Adrenal gland (tissue), 12 donors: Measurements from ENCODE around the gene XCL1. TPM values are rescaled to one million over a fixed set of nuclear protein-coding genes. Genes with fewer than 3 reads are reported as not detected.
"Not testable (repeated sequence)": the region's sequence is repeated elsewhere in the genome, so short reads cannot be mapped to it uniquely, and the experiment has no call there.

Source experiments
- DNase-seq, 7 donors: peaks; one replicate each; pipeline ENCODE4 v3.0.0-alpha.2; 2019 to 2020
- H3K27ac ChIP-seq, 5 donors: fragments of 200-600 bp; sonication (generic) in 4 of 5; 1 replicate in 3 of 5; 2 replicates in 2 of 5; pipeline versions ENCODE4 v1.5.1 to v1.8.0; 2016 to 2020; ENCODE audit warnings: mild to moderate bottlenecking in 1 of 5
- H3K27me3 ChIP-seq: fragments of 200-600 bp; 2 replicates; pipeline ENCODE4 v1.8.0; 2021
- H3K36me3 ChIP-seq, 2 donors: fragments of 200-600 bp; replicated peaks in 1 of 2; 1 replicate in 1 of 2; 2 replicates in 1 of 2; pipeline versions ENCODE4 v1.5.1 to v1.8.0; 2018 to 2022
- H3K4me1 ChIP-seq, 2 donors: fragments of 200-600 bp; replicated peaks in 1 of 2; 1 replicate in 1 of 2; 2 replicates in 1 of 2; pipeline versions ENCODE4 v1.5.1 to v1.8.0; 2018 to 2021
- H3K4me3 ChIP-seq, 4 donors: fragments of 200-600 bp; sonication (generic) in 3 of 4; one replicate each; pipeline ENCODE4 v1.5.1; 2016 to 2018
- H3K9me3 ChIP-seq, 3 donors: fragments of 200-600 bp; sonication (generic) in 1 of 3; replicated peaks in 1 of 3; 1 replicate in 2 of 3; 2 replicates in 1 of 3; pipeline versions ENCODE4 v1.5.1 to v1.8.0; 2016 to 2021
- CTCF ChIP-seq, 6 experiments: fragments of 450-650 bp in 4 of 6; fragments of 200-600 bp in 2 of 6; sonication (generic) in 1 of 6; IDR thresholded peaks; 1 replicate in 5 of 6; 2 replicates in 1 of 6; pipeline versions ENCODE4 v1.5.1 to v1.8.0; 2016 to 2021; ENCODE audit warnings: antibody characterized with exemption in 6 of 6, mild to moderate bottlenecking in 2 of 6, moderate library complexity in 1 of 6
- POLR2A ChIP-seq, 2 donors: fragments of 450-650 bp; IDR thresholded peaks; one replicate each; pipeline ENCODE4 v1.6.1; 2017; ENCODE audit warnings: antibody characterized with exemption in 2 of 2, mild to moderate bottlenecking in 2 of 2, moderate library complexity in 1 of 2
- WGBS, 4 donors: extraction: QIAGEN DNeasy Blood & Tissue Kit in 2 of 4; methylation state at CpG; one replicate each; pipeline versions ENCODE4 v1.1.5 to v1.1.7; 2013 to 2017; 5-methylcytosine and 5-hydroxymethylcytosine counted together
- intact Hi-C, 2 donors: fragments of 100-400 bp; cut with DNase I; formaldehyde crosslinking; loops; one replicate each; pipeline versions ENCODE4 v1.14.1 to v1.15.0; 2022 to 2023
- polyA plus RNA-seq, 3 donors: library from polyadenylated mRNA; stranded (reverse); fragments of 200-250 nt in 2 of 3; fragments of 350-450 nt in 1 of 3; fragmentation: Illumina TruSeq in 1 of 3; extraction: RNeasy Lipid Tissue Mini Kit (QIAGEN cat#74804) in 1 of 3; gene quantifications; one replicate each; pipeline ENCODE4 v1.2.3, GENCODE V29; 2013 to 2014
- total RNA-seq, 9 donors: library from RNA; depleted of rRNA in 4 of 9; stranded (reverse); fragments of >200 nt in 4 of 9; fragments of 120-200 nt in 1 of 9; fragmentation: NEBNext Ultra II Directional in 1 of 9; extraction: Animal tissue kit (Norgen Biotek cat#: 25700) in 1 of 9; gene quantifications; one replicate each; pipeline versions ENCODE4 v1.1.0 to v1.2.4, GENCODE V29; 2013 to 2023
- donor health status: healthy with polysubstance abuse.
- donor health status: Bipolar disorder and iron deficiency.
- donor health status: DM: yes; HTN: yes; CAD: no.
- donor health status: DM: no; HTN: no; CAD: no.
- donor health status: DM: no; HTN: no; CAD: no.
- donor health status: DM: yes; HTN: yes; CAD: no.

Gene XCL1
- total and polyA plus RNA-seq, 12 donors, result 0.11 to 0.43 (median 0.24) TPM; not detected in 7

GRCh38 chr1:168589167-168589566, 12.8 kb downstream of the XCL1 start:
- H3K27me3 ChIP-seq, result no peaks in the 10 kb centered on the region
- no peaks in the 10 kb centered on the region for H3K36me3 ChIP-seq
- 80 to 93% (median 85%) methylated on average over 2 of the region's 2 CpGs for WGBS, 4 donors
- H3K4me1 ChIP-seq, result no peaks in the 10 kb centered on the region
- intact Hi-C loops, result no loop called here
- no peak overlapping the region for H3K4me3 ChIP-seq
- TF ChIP-seq CTCF (IDR thresholded peaks at IDR 0.05) (no peak), POLR2A (IDR thresholded peaks at IDR 0.05) (no peak)
- H3K9me3 ChIP-seq, result no peaks in the 10 kb centered on the region
- no peak overlapping the region for H3K27ac ChIP-seq
- no peak for DNase-seq

DNA sequence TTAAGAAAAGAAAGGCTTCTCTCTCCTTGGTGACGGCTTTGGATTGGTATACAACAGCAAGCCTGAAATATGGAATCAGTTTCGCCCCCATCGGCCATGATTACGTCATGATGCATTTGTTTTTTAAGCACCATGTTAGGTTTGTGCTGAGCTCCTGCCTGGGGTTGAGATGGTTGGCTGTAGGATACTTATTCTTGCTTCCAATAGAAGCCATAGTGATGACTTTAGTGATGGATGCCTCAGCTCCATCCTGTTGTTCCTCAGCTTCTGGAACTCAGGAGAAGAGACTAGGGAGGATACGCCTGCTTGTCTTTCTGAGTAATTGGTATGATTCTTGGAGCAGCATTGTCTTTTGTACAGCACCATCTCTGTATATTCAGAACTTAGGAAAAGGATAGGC, 14.7 kb downstream of the XCL1 start:
- no peak for DNase-seq
- no peaks in the 10 kb centered on the region for H3K4me1 ChIP-seq
- no peaks in the 10 kb centered on the region for H3K27me3 ChIP-seq
- 80 to 87% (median 85%) methylated on average over 5 of the region's 5 CpGs for WGBS, 4 donors
- no peak for TF ChIP-seq CTCF (IDR thresholded peaks at IDR 0.05)
- TF ChIP-seq POLR2A (IDR thresholded peaks at IDR 0.05), result no peak
- no peaks in the 10 kb centered on the region for H3K9me3 ChIP-seq
- intact Hi-C loops, result no loop called here
- H3K36me3 ChIP-seq, result no peaks in the 10 kb centered on the region
- no peak overlapping the region for H3K27ac ChIP-seq
- no peak overlapping the region for H3K4me3 ChIP-seq

GRCh38 chr1:168591641-168592250, 15.3 kb downstream of the XCL1 start:
- H3K4me1 ChIP-seq, result no peaks in the 10 kb centered on the region
- no peak for DNase-seq
- no peak overlapping the region for H3K27ac ChIP-seq
- TF ChIP-seq CTCF (IDR thresholded peaks at IDR 0.05), result no peak
- TF ChIP-seq POLR2A (IDR thresholded peaks at IDR 0.05), result no peak
- intact Hi-C loops, result no loop called here
- no peaks in the 10 kb centered on the region for H3K36me3 ChIP-seq
- 56 to 74% (median 60%) methylated on average over 2 of the region's 2 CpGs for WGBS, 4 donors
- no peak overlapping the region for H3K4me3 ChIP-seq
- no peaks in the 10 kb centered on the region for H3K27me3 ChIP-seq
- no peaks in the 10 kb centered on the region for H3K9me3 ChIP-seq

DNA sequence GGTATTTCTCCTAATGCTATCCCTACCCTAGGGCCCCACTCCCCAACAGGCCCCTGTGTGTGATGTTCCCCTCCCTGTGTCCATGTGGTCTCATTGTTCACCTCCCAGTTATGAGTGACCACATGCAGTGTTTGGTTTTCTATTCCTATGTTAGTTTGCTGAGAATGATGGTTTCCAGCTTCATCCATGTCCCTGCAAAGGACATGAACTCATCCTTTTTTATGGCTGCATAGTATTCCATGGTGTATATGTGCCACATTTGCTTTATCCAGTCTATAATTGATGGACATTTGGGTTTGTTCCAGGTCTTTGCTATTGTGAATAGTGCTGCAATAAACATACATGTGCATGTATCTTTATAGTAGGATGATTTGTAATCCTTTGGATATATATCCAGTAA, 19.0 kb downstream of the XCL1 start:
- H3K27ac ChIP-seq, H3K9me3 ChIP-seq, intact Hi-C loops, H3K36me3 ChIP-seq, H3K4me3 ChIP-seq, DNase-seq, H3K4me1 ChIP-seq, H3K27me3 ChIP-seq: not testable (repeated sequence)

GRCh38 chr1:168598125-168598524, 21.7 kb downstream of the XCL1 start:
- DNase-seq, result no peak
- Histone ChIP-seq H3K4me3 (no peak overlapping the region), H3K9me3 (no peaks in the 10 kb centered on the region), H3K4me1 (no peaks in the 10 kb centered on the region), H3K36me3 (no peaks in the 10 kb centered on the region), H3K27me3 (no peaks in the 10 kb centered on the region), H3K27ac (no peak overlapping the region)
- intact Hi-C loops, result no loop called here
- TF ChIP-seq POLR2A (IDR thresholded peaks at IDR 0.05) (no peak), CTCF (IDR thresholded peaks at IDR 0.05) (no peak)
- 64 to 80% (median 74%) methylated on average over 3 of the region's 3 CpGs for WGBS, 4 donors
